Hepatocyte (in vitro differentiated cells): Measurements from ENCODE around the gene STK26. TPM values are rescaled to one million over a fixed set of nuclear protein-coding genes. Genes with fewer than 3 reads are reported as not detected.
"Not testable (repeated sequence)": the region's sequence is repeated elsewhere in the genome, so short reads cannot be mapped to it uniquely, and the experiment has no call there.

Experiments used
- DNase-seq: peaks from one replicate; pipeline ENCODE4 v3.0.0-alpha.2; 2016; ENCODE audit warnings: low spot score
- H2AFZ ChIP-seq: fragments of 200-600 bp; sonication (generic); 2 replicates; pipeline ENCODE4 v1.6.0; 2016; ENCODE audit warnings: antibody characterized with exemption, mild to moderate bottlenecking
- H3K27ac ChIP-seq: fragments of 200-600 bp; sonication (generic); 2 replicates; pipeline ENCODE4 v1.5.1; 2016; ENCODE audit warnings: mild to moderate bottlenecking
- H3K27me3 ChIP-seq: fragments of 200-600 bp; sonication (generic); 2 replicates; pipeline ENCODE4 v1.6.1; 2016
- H3K36me3 ChIP-seq: fragments of 200-600 bp; sonication (generic); replicated peaks from 2 replicates; pipeline ENCODE4 v1.5.1; 2016; ENCODE audit warnings: low read depth; ENCODE audit not compliant: insufficient read depth
- H3K4me1 ChIP-seq: fragments of 200-600 bp; sonication (generic); 2 replicates; pipeline ENCODE4 v1.5.1; 2016; ENCODE audit warnings: mild to moderate bottlenecking, moderate library complexity; ENCODE audit not compliant: insufficient read depth
- H3K4me2 ChIP-seq: fragments of 200-600 bp; sonication (generic); 2 replicates; pipeline ENCODE4 v1.6.0; 2016
- H3K4me3 ChIP-seq: fragments of 200-600 bp; sonication (generic); 2 replicates; pipeline ENCODE4 v1.5.1; 2016; ENCODE audit warnings: mild to moderate bottlenecking
- H3K79me2 ChIP-seq: fragments of 200-600 bp; sonication (generic); 2 replicates; pipeline ENCODE4 v1.6.0; 2017; ENCODE audit warnings: mild to moderate bottlenecking
- H3K9me2 ChIP-seq: fragments of 200-600 bp; sonication (generic); replicated peaks from 2 replicates; pipeline ENCODE4 v1.6.0; 2017; ENCODE audit warnings: mild to moderate bottlenecking; ENCODE audit not compliant: insufficient read depth
- H3K9me3 ChIP-seq: fragments of 200-600 bp; sonication (generic); 2 replicates; pipeline ENCODE4 v1.5.1; 2016; ENCODE audit warnings: low read depth, mild to moderate bottlenecking
- H4K20me1 ChIP-seq: fragments of 200-600 bp; sonication (generic); 2 replicates; pipeline ENCODE4 v1.6.0; 2016; ENCODE audit warnings: mild to moderate bottlenecking; ENCODE audit not compliant: insufficient read depth, poor library complexity, severe bottlenecking
- EZH2 ChIP-seq: fragments of 200-600 bp; sonication (generic); IDR thresholded peaks from 2 replicates; pipeline ENCODE4 v1.6.1; 2016; ENCODE audit warnings: antibody characterized with exemption, mild to moderate bottlenecking, borderline replicate concordance
- EZH2phosphoT487 ChIP-seq: fragments of 200-600 bp; sonication (generic); IDR thresholded peaks from one replicate; pipeline ENCODE4 v1.6.1; 2018; ENCODE audit warnings: antibody characterized with exemption, mild to moderate bottlenecking, low read depth, moderate library complexity; ENCODE audit not compliant: unreplicated experiment, severe bottlenecking
- WGBS: methylation state at CpG from one replicate; pipeline ENCODE4 v1.1.6; 2016; ENCODE audit warnings: low lambda C conversion rate; ENCODE audit errors: missing lambda C conversion rate; 5-methylcytosine and 5-hydroxymethylcytosine counted together
- polyA plus RNA-seq: library from polyadenylated mRNA; unstranded; fragments of >200 nt; fragmentation: Nextera tagmentation; extraction: Ambion mirVana; gene quantifications from 2 replicates; pipeline ENCODE4 v1.2.1, GENCODE V29; 2016
- total RNA-seq: library from RNA; depleted of rRNA; stranded (reverse); fragments of >200 nt; gene quantifications from 2 replicates; pipeline ENCODE4 v1.2.3, GENCODE V29; 2014
- TF ChIP-seq, protein P1 (sequence below): fragments of 200-600 bp; sonication (generic); IDR thresholded peaks from 2 replicates; pipeline ENCODE4 v1.5.1; 2016; ENCODE audit warnings: antibody characterized with exemption, mild to moderate bottlenecking; ENCODE audit not compliant: poor library complexity

Gene STK26
- total and polyA plus RNA-seq, 2 experiments from 2014 or later: 25.2 to 48.0 TPM

DNA sequence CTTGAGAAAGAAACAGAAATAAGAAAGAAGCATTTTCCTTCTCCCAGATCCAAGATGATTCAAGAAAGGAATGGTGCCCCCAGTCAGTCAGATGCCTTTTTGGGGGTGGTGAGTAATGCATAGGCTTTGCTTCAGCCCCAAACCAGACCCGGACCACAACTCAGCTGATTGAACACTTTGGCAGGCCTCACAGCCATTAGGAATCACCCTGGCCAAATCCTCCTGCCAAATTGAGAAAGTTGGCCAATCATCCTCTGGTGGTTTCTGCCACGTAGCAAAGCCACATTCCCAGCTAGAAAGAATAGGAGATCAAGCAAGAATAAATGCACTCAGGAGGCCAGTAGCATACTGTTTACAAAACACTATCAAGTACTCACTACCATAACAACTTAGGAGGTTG, 71.1 kb downstream of the STK26 start:
- H3K9me3 ChIP-seq: no peaks in the 10 kb centered on the region
- H3K36me3 ChIP-seq: no peaks in the 10 kb centered on the region
- no peak overlapping the region for H2AFZ ChIP-seq
- no peaks in the 10 kb centered on the region for H3K9me2 ChIP-seq
- no peaks in the 10 kb centered on the region for H4K20me1 ChIP-seq
- H3K27me3 ChIP-seq: no peaks in the 10 kb centered on the region
- no peak for DNase-seq
- H3K4me1 ChIP-seq: no peaks in the 10 kb centered on the region
- H3K4me3 ChIP-seq: no peak overlapping the region
- no peak overlapping the region for H3K27ac ChIP-seq
- 67% methylated on average over 2 of the region's 2 CpGs for WGBS
- no peak overlapping the region for H3K4me2 ChIP-seq
- TF ChIP-seq EZH2: no peak
- TF ChIP-seq, protein P1, sequence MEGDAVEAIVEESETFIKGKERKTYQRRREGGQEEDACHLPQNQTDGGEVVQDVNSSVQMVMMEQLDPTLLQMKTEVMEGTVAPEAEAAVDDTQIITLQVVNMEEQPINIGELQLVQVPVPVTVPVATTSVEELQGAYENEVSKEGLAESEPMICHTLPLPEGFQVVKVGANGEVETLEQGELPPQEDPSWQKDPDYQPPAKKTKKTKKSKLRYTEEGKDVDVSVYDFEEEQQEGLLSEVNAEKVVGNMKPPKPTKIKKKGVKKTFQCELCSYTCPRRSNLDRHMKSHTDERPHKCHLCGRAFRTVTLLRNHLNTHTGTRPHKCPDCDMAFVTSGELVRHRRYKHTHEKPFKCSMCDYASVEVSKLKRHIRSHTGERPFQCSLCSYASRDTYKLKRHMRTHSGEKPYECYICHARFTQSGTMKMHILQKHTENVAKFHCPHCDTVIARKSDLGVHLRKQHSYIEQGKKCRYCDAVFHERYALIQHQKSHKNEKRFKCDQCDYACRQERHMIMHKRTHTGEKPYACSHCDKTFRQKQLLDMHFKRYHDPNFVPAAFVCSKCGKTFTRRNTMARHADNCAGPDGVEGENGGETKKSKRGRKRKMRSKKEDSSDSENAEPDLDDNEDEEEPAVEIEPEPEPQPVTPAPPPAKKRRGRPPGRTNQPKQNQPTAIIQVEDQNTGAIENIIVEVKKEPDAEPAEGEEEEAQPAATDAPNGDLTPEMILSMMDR: no peak
- TF ChIP-seq EZH2phosphoT487: no peak
- H3K79me2 ChIP-seq: no peaks in the 10 kb centered on the region

DNA sequence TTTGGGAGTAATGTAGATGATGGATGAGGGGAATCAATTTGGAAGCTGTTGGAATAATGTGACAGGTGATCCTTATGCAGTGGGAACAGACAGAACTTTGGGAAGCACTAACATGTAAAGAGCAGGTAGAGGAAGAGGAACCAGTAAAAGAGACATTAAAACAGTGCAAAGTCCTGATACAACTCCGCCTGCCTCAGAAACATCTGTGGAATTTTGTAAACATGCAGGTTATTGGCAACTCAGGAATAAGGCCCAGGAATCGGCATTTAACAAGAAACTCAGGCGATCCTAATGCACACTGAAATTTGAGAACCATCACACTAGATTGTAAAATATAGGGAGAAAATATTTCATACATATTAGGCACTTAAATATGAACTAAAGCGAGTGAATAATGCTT, 75.6 kb downstream of the STK26 start:
- not testable (repeated sequence) for DNase-seq, H3K27me3 ChIP-seq, H3K9me3 ChIP-seq, H3K4me1 ChIP-seq, H3K79me2 ChIP-seq, H3K36me3 ChIP-seq, H3K4me2 ChIP-seq, H3K27ac ChIP-seq, H2AFZ ChIP-seq, H3K4me3 ChIP-seq, H3K9me2 ChIP-seq, H4K20me1 ChIP-seq
- 37% methylated on average over 4 of the region's 4 CpGs for WGBS

DNA sequence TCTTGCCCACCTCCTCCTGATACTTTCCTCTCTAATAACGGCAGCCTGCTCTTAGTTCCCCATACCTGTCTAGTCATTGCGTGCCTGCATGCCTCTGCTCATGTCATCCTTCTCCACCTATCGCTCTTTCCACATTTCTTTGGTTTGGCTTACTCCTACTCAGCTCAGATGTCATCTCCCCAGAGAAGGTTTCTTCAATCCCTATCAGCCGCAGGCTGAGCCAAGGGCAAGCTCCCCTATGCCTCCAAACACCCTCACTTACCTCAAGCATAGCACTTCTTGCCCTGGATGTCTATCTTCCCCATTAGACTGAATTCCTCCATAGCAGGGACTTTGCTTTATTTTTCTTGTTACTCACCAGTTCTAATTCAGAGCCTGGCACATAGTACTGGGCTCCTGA, 78.1 kb downstream of the STK26 start:
- Histone ChIP-seq H2AFZ (no peak overlapping the region), H3K9me2 (no peaks in the 10 kb centered on the region), H3K27ac (no peak overlapping the region), H3K4me3 (no peak overlapping the region), H3K79me2 (no peaks in the 10 kb centered on the region), H3K4me1 (no peaks in the 10 kb centered on the region), H4K20me1 (no peaks in the 10 kb centered on the region), H3K9me3 (no peaks in the 10 kb centered on the region), H3K27me3 (no peaks in the 10 kb centered on the region), H3K36me3 (no peaks in the 10 kb centered on the region), H3K4me2 (no peak overlapping the region)
- TF ChIP-seq EZH2phosphoT487 (no peak), EZH2 (no peak)
- TF ChIP-seq, protein P1: no peak
- DNase-seq: no peak
- WGBS: 58% methylated on average over 4 of the region's 4 CpGs

DNA sequence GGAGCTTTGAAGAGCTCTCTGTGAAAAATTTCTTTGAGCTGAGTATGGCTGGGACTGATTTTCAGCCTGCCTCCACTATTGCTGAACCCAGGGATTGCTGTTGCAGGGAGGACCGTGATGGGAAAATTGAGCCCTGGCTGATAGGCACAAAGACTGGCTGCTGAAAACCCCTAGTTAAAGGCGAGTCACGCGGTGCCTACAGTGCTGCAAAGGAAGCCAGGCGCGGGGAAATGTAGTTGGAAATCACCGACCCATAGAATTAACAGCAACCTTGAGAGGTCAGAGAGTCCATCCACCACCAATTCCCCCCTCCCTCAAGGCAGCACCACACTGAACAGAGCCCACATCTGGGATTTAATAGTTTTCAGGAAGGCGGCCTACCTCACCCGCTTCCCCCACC, 78.7 kb downstream of the STK26 start:
- TF ChIP-seq EZH2 (no peak), EZH2phosphoT487 (no peak)
- TF ChIP-seq, protein P1: no peak
- Histone ChIP-seq H3K4me1 (no peaks in the 10 kb centered on the region), H3K4me2 (no peak overlapping the region), H3K36me3 (no peaks in the 10 kb centered on the region), H2AFZ (no peak overlapping the region), H3K79me2 (no peaks in the 10 kb centered on the region), H3K27me3 (no peaks in the 10 kb centered on the region), H3K4me3 (no peak overlapping the region), H4K20me1 (no peaks in the 10 kb centered on the region), H3K9me2 (no peaks in the 10 kb centered on the region), H3K27ac (no peak overlapping the region), H3K9me3 (no peaks in the 10 kb centered on the region)
- WGBS: 86% methylated on average over 9 of the region's 9 CpGs
- no peak for DNase-seq
